Endothelial cell of umbilical vein (primary cell): ENCODE results near the gene M6PR.

Experiments used
- GATA2 ChIP-seq: IDR thresholded peaks from 2 replicates; pipeline ENCODE4 v1.7.0; 2011; ENCODE audit warnings: low read depth, mild to moderate bottlenecking, moderate library complexity, mixed read lengths, low read length; ENCODE audit not compliant: insufficient read length, insufficient read depth
- POLR2A ChIP-seq: IDR thresholded peaks from 2 replicates; pipeline ENCODE4 v1.6.1; 2012; ENCODE audit warnings: low read depth, mild to moderate bottlenecking, control low read depth, low read length
- POLR2AphosphoS5 ChIP-seq: IDR thresholded peaks from 2 replicates; pipeline ENCODE4 v1.6.1; 2012; ENCODE audit warnings: low read depth, mild to moderate bottlenecking, control low read depth, low read length, moderate library complexity; ENCODE audit not compliant: insufficient read depth
- TF ChIP-seq, protein P1 (sequence below), 2 donors: IDR thresholded peaks; 1 replicate in 1 of 2; 2 replicates in 1 of 2; pipeline ENCODE4 v1.5.1; 2011; ENCODE audit warnings: low read length in 2 of 2, mild to moderate bottlenecking in 2 of 2, moderate library complexity in 2 of 2, control low read depth in 1 of 2, inconsistent platforms in 1 of 2, low read depth in 1 of 2; ENCODE audit not compliant: insufficient read depth in 1 of 2; ENCODE audit errors: extremely low read depth in 1 of 2

DNA sequence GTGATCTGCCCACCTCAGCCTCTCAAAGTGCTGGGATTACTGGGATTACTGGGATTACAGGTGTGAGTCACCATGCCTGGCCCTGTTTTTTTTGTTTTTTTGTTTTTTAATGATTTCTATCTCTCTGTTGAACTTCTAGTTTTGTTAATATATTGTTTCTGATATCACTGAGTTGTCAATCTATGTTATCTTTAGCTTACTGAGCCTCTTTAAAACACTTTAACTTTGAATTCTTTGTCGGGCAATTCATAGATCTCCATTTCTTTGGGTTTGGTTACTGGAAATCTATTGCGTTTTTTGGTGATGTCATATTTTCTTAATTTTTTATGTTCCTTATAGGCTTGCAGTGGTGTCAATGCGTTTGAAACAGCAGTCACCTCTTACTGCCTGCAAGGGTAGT, 30.7 kb upstream of the M6PR start:
- TF ChIP-seq, protein P1, sequence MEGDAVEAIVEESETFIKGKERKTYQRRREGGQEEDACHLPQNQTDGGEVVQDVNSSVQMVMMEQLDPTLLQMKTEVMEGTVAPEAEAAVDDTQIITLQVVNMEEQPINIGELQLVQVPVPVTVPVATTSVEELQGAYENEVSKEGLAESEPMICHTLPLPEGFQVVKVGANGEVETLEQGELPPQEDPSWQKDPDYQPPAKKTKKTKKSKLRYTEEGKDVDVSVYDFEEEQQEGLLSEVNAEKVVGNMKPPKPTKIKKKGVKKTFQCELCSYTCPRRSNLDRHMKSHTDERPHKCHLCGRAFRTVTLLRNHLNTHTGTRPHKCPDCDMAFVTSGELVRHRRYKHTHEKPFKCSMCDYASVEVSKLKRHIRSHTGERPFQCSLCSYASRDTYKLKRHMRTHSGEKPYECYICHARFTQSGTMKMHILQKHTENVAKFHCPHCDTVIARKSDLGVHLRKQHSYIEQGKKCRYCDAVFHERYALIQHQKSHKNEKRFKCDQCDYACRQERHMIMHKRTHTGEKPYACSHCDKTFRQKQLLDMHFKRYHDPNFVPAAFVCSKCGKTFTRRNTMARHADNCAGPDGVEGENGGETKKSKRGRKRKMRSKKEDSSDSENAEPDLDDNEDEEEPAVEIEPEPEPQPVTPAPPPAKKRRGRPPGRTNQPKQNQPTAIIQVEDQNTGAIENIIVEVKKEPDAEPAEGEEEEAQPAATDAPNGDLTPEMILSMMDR (IDR thresholded peaks at IDR 0.05; ENCODE audit: extremely low read depth in 1 of 2, insufficient read depth in 1 of 2, low read depth in 1 of 2, low read length in 2 of 2): no peak
- TF ChIP-seq POLR2A (no peak), POLR2AphosphoS5 (no peak), GATA2 (no peak)
